Ascending aorta (tissue), 2 donors: ENCODE measurements around the gene PRR22. TPM values are rescaled to one million over a fixed set of nuclear protein-coding genes. Genes with fewer than 3 reads are reported as not detected.

Experiments used
- DNase-seq, 2 donors: peaks; one replicate each; pipeline ENCODE4 v3.0.0-alpha.2; 2019; ENCODE audit warnings: low spot score in 2 of 2
- H3K27ac ChIP-seq, 2 donors: fragments of 200-600 bp; sonication (generic); one replicate each; pipeline ENCODE4 v1.5.1; 2016 to 2017; ENCODE audit warnings: mild to moderate bottlenecking in 1 of 2
- H3K27me3 ChIP-seq: fragments of 200-600 bp; sonication (generic); one replicate; pipeline ENCODE4 v1.5.1; 2017
- H3K36me3 ChIP-seq, 2 donors: fragments of 200-600 bp; sonication (generic); one replicate each; pipeline ENCODE4 v1.5.1; 2016
- H3K4me1 ChIP-seq, 2 donors: fragments of 200-600 bp; sonication (generic); one replicate each; pipeline ENCODE4 v1.5.1; 2016 to 2017; ENCODE audit warnings: mild to moderate bottlenecking in 1 of 2
- H3K4me3 ChIP-seq, 2 donors: fragments of 200-600 bp; sonication (generic); one replicate each; pipeline ENCODE4 v1.5.1; 2016 to 2017; ENCODE audit warnings: mild to moderate bottlenecking in 1 of 2
- H3K9me3 ChIP-seq, 2 donors: fragments of 200-600 bp; sonication (generic); one replicate each; pipeline ENCODE4 v1.5.1; 2016
- intact Hi-C: fragments of 100-400 bp; cut with DNase I; formaldehyde crosslinking; loops from one replicate; pipeline ENCODE4 v1.15.1; 2023
- total RNA-seq: library from RNA; depleted of rRNA; stranded (reverse); fragments of >200 nt; gene quantifications from one replicate; pipeline ENCODE4 v1.1.0, GENCODE V29; 2016
- TF ChIP-seq, protein P1 (sequence below), 3 experiments: fragments of 200-600 bp in 2 of 3; fragments of 450-650 bp in 1 of 3; sonication (generic) in 2 of 3; IDR thresholded peaks; one replicate each; pipeline ENCODE4 v1.5.1; 2016 to 2019; ENCODE audit warnings: antibody characterized with exemption in 3 of 3, mild to moderate bottlenecking in 1 of 3, moderate library complexity in 1 of 3

PRR22 gene
- total RNA-seq = 3.5 TPM

DNA sequence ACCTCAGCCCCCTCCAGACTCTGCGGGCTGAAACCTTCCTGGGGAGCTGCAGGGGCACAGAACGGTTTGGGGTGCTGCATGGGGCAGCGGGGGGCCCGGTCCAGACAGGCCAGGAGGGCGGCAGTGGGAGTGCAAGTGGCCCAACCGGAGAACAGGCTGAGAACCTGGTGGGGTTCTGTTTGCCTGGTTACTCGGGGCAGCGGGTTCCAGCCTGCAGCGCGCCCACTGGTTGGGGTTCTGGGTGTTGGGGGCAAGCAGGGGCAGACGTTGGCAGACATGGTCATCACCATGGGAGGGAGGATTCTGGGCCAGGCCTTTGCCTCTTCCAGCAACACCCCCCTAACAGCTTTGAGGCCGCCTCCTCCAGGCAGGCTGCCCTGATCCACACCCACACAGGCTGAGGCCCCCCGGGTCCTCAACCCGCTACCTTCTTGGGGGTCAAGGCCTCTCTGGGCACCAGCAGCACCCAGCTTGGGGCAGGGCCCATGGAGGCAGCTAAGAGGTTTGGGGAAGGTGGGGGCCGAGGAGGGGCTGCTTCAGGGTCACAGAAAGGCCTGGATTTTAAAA lies at the start of gene PRR22:
Gene PRR22, minus strand, starts transcription at position 166 of the 567 bp plus-strand sequence. Its CDS starts 86 bp downstream, at position 80.
- intact Hi-C loops = loop anchor here (5.0 kb wide), 1 partner anchor 162 kb away; the partner anchor contains the start of genes SAFB and SAFB2
- H3K27me3 ChIP-seq = no peaks in the 10 kb centered on the region
- TF ChIP-seq, protein P1, sequence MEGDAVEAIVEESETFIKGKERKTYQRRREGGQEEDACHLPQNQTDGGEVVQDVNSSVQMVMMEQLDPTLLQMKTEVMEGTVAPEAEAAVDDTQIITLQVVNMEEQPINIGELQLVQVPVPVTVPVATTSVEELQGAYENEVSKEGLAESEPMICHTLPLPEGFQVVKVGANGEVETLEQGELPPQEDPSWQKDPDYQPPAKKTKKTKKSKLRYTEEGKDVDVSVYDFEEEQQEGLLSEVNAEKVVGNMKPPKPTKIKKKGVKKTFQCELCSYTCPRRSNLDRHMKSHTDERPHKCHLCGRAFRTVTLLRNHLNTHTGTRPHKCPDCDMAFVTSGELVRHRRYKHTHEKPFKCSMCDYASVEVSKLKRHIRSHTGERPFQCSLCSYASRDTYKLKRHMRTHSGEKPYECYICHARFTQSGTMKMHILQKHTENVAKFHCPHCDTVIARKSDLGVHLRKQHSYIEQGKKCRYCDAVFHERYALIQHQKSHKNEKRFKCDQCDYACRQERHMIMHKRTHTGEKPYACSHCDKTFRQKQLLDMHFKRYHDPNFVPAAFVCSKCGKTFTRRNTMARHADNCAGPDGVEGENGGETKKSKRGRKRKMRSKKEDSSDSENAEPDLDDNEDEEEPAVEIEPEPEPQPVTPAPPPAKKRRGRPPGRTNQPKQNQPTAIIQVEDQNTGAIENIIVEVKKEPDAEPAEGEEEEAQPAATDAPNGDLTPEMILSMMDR (IDR thresholded peaks at IDR 0.05) = no peak
- DNase-seq = no peak
- no peak within 1 kb of the TSS for H3K4me3 ChIP-seq
- no peak within 1 kb of the TSS for H3K27ac ChIP-seq
- no peaks in the 10 kb centered on the region for H3K4me1 ChIP-seq
- peaks cover 48 to 54% of the 10 kb centered on the region in 2 donors for H3K36me3 ChIP-seq
- H3K9me3 ChIP-seq = no peaks in the 10 kb centered on the region

DNA sequence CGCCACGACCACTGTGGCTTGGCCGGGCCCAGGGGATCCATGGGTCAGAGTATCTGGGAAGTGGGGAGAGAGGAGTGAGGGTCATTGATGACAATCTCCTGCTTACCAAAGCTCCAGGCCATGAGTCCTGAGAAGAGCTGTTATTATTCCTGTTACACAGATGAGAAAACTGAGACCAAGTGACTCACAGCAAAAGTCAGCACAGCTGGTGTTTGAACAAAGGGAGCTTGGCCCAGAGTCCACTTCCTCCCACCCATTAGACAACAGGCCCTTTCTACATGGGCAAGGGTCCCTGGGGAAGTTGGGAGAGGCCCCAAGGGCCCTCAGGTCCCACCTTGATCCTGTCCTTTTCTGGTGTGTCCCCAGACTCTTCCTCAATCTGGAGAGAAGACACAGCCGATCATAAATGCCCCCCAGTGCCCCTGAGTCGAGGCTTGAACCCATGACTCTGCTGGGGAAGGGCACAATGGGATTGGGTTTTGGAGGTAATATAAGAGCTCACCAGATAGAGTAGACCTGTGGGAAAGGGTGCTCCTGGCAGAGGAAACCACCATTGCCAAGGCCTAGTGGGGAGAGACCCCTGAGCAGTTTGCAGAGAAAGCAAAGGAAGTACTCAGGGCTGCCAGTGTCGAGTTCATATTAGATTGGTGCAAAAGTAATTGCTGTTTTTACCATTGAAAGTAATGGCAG lies 48.1 kb upstream of the PRR22 start:
- no peaks in the 10 kb centered on the region for H3K36me3 ChIP-seq
- peaks cover 10% of the 10 kb centered on the region for H3K27me3 ChIP-seq
- H3K4me3 ChIP-seq = no peak overlapping the region
- peaks cover 0 to 5% of the 10 kb centered on the region in 2 donors for H3K4me1 ChIP-seq
- no peak overlapping the region for H3K27ac ChIP-seq
- DNase-seq = no peak
- intact Hi-C loops = no loop called here
- no peaks in the 10 kb centered on the region for H3K9me3 ChIP-seq
- TF ChIP-seq, protein P1 (IDR thresholded peaks at IDR 0.05) = no peak

DNA sequence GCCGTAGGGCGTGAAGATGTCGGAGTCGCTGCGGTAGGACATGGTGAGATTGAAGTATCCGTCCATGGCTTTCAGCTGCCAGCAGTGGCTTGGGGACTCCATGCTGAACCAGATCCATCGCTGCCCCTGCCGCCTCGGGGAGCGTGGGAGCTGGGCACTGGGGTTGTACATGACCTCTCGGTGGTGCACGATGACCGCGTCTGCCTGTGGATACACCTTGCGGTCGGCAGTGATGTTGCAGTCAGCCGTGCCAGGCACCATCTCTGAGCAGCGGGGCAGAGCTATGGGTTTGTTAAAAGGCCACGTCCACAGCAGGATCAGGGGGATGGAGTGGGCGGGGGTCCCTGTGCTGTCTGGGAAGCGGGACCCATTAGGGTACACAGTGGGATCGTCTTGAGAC lies 47.5 kb upstream of the PRR22 start:
- no peaks in the 10 kb centered on the region for H3K36me3 ChIP-seq
- TF ChIP-seq, protein P1 (IDR thresholded peaks at IDR 0.05) = no peak
- no peaks in the 10 kb centered on the region for H3K9me3 ChIP-seq
- intact Hi-C loops = no loop called here
- no peak overlapping the region for H3K4me3 ChIP-seq
- H3K27ac ChIP-seq = no peak overlapping the region
- DNase-seq = no peak
- peaks cover 0 to 5% of the 10 kb centered on the region in 2 donors for H3K4me1 ChIP-seq
- peaks cover 10% of the 10 kb centered on the region for H3K27me3 ChIP-seq

DNA sequence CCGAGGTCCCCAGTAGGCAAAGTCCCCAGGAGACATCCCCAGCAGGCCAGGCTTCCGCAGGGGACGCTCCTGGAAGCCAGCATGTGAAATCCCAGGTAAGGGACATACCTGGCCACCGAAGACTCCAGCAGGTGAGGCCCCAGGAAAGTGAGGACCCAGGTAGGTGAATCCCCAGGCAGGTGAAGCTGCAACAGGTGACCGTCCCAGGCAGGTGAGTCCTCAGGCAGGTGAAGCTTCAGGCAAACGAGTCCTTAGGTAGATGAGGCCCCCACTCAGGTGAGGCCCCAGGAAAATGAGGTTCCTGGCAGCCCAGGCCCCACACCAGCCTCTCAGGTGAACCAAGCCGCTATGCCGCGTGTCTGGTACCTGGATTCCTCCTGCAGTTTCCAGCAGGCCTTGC lies 46.6 kb upstream of the PRR22 start:
- TF ChIP-seq, protein P1 (IDR thresholded peaks at IDR 0.05) = no peak
- Histone ChIP-seq H3K9me3 (no peaks in the 10 kb centered on the region), H3K4me3 (no peak overlapping the region), H3K4me1 (peaks cover 0 to 5% of the 10 kb centered on the region in 2 donors), H3K36me3 (no peaks in the 10 kb centered on the region), H3K27ac (no peak overlapping the region), H3K27me3 (peaks cover 10% of the 10 kb centered on the region)
- no peak for DNase-seq
- intact Hi-C loops = no loop called here

DNA sequence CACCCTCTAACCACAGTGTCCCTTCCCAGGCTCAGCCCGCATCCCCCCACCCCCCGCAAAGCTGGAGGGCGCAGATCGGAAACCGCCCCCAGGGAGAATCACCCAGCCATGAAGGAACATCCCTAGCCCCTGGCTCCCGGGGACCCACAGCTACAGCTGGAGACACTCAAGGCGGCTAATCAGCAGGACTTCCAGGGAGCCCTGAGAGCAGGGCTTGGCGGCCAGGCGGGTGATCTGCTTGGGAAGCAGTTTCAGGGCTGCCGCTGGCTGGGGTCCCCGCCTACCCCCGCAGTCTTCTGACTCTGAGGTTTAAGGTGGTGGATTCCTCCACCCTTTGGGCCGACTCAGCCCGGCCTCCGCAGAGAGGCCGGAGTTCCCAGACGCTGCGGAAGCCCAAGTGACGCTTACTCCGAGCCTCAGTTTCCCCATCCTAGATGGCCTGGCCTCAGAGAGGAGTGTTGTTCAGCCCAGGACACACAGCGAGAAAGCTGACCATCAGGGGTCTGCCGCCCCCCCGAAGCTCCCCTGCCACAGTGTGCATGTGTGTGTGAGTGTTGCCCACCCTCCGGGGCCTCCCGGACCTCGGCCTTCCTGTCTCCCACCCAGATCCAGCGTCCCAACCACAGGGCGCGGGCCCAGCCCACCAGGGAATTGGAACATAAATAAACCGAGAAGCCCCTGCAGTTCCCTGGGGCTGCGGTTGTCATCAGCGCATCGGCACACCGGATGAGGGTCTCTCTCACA lies 45.2 kb upstream of the PRR22 start:
- intact Hi-C loops = no loop called here
- Histone ChIP-seq H3K27me3 (peaks cover 10% of the 10 kb centered on the region), H3K27ac (no peak overlapping the region), H3K36me3 (no peaks in the 10 kb centered on the region), H3K9me3 (no peaks in the 10 kb centered on the region), H3K4me3 (peak overlapping the region in 1 of 2 donors; percentile 61), H3K4me1 (peaks cover 0 to 5% of the 10 kb centered on the region in 2 donors)
- TF ChIP-seq, protein P1 (IDR thresholded peaks at IDR 0.05) = no peak
- DNase-seq = no peak
